BJ (cell line): ENCODE results near the gene KTI12. TPM values are rescaled to one million over a fixed set of nuclear protein-coding genes. Genes with fewer than 3 reads are reported as not detected.
A peak's percentile ranks its signal among the peaks of the same experiment; 100 is the strongest.
"Not testable (repeated sequence)": the region's sequence is repeated elsewhere in the genome, so short reads cannot be mapped to it uniquely, and the experiment has no call there.

Experiments used
- CTCF ChIA-PET: fragments of 350-600 bp; formaldehyde crosslinking; extraction: SDS; loops from one replicate; lab custom pipeline; 2021; ENCODE audit warnings: antibody characterized with exemption, inconsistent platforms; lab: Yijun Ruan, JAX
- POLR2A ChIA-PET: fragments of 300-600 bp; sonication (Branson Sonifier 250); formaldehyde crosslinking; extraction: SDS; loops from one replicate; lab custom pipeline; 2021; ENCODE audit warnings: antibody characterized with exemption; lab: Charles Lee
- DNase-seq: peaks from one replicate; pipeline ENCODE4 v3.0.0-alpha.2; 2011; ENCODE audit warnings: low read depth
- H3K27me3 ChIP-seq: 2 replicates; pipeline ENCODE4 v1.6.0; 2011; ENCODE audit warnings: low read length; ENCODE audit not compliant: control insufficient read depth, insufficient read depth
- H3K36me3 ChIP-seq: 2 replicates; pipeline ENCODE4 v1.5.1; 2011; ENCODE audit warnings: low read length; ENCODE audit not compliant: control insufficient read depth, insufficient read depth
- H3K4me3 ChIP-seq: 2 replicates; pipeline ENCODE4 v1.5.1; 2011; ENCODE audit warnings: low read depth, mild to moderate bottlenecking, control low read depth, low read length
- polyA plus RNA-seq: library from polyadenylated mRNA; depleted of rRNA; stranded (reverse); fragments of >200 nt; gene quantifications from 2 replicates; pipeline ENCODE4 v1.2.3, GENCODE V29; 2011
- TF ChIP-seq, protein P1 (sequence below): IDR thresholded peaks from 2 replicates; pipeline ENCODE4 v1.5.1; 2011; ENCODE audit warnings: low read depth, mild to moderate bottlenecking, control low read depth, inconsistent platforms, low read length, moderate library complexity; ENCODE audit not compliant: insufficient read depth

KTI12 gene
- polyA plus RNA-seq, 1 experiment = 9.6 TPM

GRCh38 chr1:52028328-52028727, 5.3 kb downstream of the KTI12 start:
- CTCF ChIA-PET = interaction anchor here (2.1 kb wide), 1 partner anchor 24 kb away, joined by 6 read pairs; no protein-coding TSS in a partner anchor
- POLR2A ChIA-PET = no interaction called here

GRCh38 chr1:52026278-52026677, 7.3 kb downstream of the KTI12 start:
- ChIA-PET CTCF (no interaction called here), POLR2A (no interaction called here)
- Histone ChIP-seq H3K4me3 (no peak overlapping the region), H3K36me3 (peaks cover 12% of the 10 kb centered on the region), H3K27me3 (no peaks in the 10 kb centered on the region)
- DNase-seq = no peak
- TF ChIP-seq, protein P1, sequence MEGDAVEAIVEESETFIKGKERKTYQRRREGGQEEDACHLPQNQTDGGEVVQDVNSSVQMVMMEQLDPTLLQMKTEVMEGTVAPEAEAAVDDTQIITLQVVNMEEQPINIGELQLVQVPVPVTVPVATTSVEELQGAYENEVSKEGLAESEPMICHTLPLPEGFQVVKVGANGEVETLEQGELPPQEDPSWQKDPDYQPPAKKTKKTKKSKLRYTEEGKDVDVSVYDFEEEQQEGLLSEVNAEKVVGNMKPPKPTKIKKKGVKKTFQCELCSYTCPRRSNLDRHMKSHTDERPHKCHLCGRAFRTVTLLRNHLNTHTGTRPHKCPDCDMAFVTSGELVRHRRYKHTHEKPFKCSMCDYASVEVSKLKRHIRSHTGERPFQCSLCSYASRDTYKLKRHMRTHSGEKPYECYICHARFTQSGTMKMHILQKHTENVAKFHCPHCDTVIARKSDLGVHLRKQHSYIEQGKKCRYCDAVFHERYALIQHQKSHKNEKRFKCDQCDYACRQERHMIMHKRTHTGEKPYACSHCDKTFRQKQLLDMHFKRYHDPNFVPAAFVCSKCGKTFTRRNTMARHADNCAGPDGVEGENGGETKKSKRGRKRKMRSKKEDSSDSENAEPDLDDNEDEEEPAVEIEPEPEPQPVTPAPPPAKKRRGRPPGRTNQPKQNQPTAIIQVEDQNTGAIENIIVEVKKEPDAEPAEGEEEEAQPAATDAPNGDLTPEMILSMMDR = no peak

More at GRCh38 chr1:52028328-52028727, 5.3 kb downstream of the KTI12 start:
- TF ChIP-seq, protein P1 = no peak
- DNase-seq = no peak
- H3K27me3 ChIP-seq = no peaks in the 10 kb centered on the region
- H3K4me3 ChIP-seq = no peak overlapping the region
- peaks cover 7% of the 10 kb centered on the region; the same call in 1 of the 2 replicates for H3K36me3 ChIP-seq

GRCh38 chr1:52022133-52022532, 11.5 kb downstream of the KTI12 start:
- Histone ChIP-seq H3K27me3 (no peaks in the 10 kb centered on the region), H3K4me3 (no peak overlapping the region), H3K36me3 (peaks cover 10% of the 10 kb centered on the region)
- DNase-seq = no peak
- TF ChIP-seq, protein P1 = no peak
- POLR2A ChIA-PET = no interaction called here
- CTCF ChIA-PET = interaction anchor here (0.6 kb wide), 1 partner anchor 317 kb away, joined by 3 read pairs; no protein-coding TSS in a partner anchor

DNA sequence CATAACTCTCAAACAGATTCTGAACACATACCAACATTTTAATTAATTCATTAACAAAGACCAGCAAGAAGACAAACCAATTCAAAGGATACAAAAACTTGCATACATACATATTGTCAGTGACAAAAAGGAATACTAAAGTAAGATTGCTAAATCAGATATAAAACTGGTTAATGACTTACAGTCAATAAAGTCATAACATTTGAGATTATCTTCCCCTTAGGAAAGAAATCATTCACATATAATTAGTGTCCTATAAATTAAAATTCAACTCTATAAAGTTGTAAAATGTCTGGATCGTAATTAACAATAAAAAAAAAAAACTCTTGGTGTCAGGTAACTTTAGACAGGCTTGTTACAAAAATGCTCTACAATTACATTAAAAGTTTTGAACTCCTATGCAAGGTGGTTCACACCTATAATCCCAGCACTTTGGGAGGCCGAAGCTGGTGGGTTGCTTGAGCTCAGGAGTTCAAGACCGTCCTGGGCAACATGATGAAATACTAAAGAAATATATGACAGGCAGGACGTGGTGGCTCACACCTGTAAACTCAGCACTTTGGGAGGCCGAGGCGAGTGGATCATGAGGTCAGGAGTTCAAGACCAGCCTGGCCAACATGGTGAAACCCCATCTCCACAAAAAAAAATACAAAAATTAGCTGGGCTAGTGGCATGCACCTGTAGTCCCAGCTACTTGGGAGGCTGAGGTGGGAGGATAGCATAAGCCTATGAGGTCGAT, 25.4 kb downstream of the KTI12 start:
- Histone ChIP-seq H3K4me3 (no peak overlapping the region), H3K36me3 (no peaks in the 10 kb centered on the region), H3K27me3 (no peaks in the 10 kb centered on the region)
- POLR2A ChIA-PET = no interaction called here
- DNase-seq = no peak
- TF ChIP-seq, protein P1 = no peak
- CTCF ChIA-PET = no interaction called here

GRCh38 chr1:52007215-52008002, 26.2 kb downstream of the KTI12 start:
- DNase-seq = no peak
- H3K4me3 ChIP-seq = no peak overlapping the region
- POLR2A ChIA-PET = no interaction called here
- CTCF ChIA-PET = no interaction called here
- H3K27me3 ChIP-seq = no peaks in the 10 kb centered on the region
- no peaks in the 10 kb centered on the region for H3K36me3 ChIP-seq
- TF ChIP-seq, protein P1 = no peak

DNA sequence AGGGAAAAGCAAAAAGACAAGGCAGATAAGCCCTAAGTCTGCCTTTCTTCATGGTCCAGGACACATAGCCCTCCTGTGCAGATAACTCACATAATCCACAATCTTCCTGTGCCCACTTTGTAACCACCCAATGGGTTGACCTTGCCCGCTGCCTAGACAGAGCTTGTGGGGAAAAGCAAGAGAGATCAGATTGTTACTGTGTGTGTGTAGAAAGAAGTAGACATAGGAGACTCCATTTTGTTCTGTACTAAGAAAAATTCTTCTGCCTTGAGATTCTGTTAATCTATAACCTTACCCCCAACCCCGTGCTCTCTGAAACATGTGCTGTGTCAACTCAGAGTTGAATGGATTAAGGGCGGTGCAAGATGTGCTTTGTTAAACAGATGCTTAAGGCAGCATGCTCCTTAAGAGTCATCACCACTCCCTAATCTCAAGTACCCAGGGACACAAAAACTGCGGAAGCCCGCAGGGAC, 27.5 kb downstream of the KTI12 start:
- H3K4me3 ChIP-seq, H3K27me3 ChIP-seq, DNase-seq, POLR2A ChIA-PET, H3K36me3 ChIP-seq: not testable (repeated sequence)
- CTCF ChIA-PET = interaction anchor here (0.8 to 3.1 kb wide), 3 partner anchors 24 to 125 kb away, joined by 3 to 39 read pairs (median 3); no protein-coding TSS in a partner anchor

DNA sequence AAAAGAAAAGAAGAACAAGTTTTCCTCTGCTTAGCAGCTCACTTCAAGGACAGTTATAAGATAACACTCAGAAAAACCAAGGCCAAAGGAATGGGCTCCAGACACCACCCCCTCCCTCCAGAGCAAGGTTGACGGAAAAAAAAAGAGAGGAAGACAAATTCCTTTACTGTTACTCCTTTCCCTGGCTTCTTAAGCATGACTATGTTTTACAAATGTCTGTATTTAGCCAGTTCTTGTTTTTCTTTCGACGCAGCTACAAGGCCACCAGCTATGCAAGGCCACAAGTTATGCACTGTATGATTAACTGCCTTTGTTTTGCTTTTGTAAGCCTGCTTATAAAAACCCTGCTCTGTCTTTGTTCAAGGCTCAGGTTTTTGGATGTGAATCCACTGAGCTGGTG, 28.1 kb downstream of the KTI12 start:
- not testable (repeated sequence) for H3K36me3 ChIP-seq, H3K27me3 ChIP-seq, H3K4me3 ChIP-seq
- POLR2A ChIA-PET = interaction anchor here (0.6 kb wide), 1 partner anchor 165 kb away, joined by 4 read pairs; no protein-coding TSS in a partner anchor
- DNase-seq = peak; percentile 64
- CTCF ChIA-PET = interaction anchor here (0.8 to 3.1 kb wide), 5 partner anchors 9 to 125 kb away, joined by 3 to 39 read pairs (median 3); no protein-coding TSS in a partner anchor
